Renal cortical epithelial cell (primary cell): Measurements from ENCODE around the gene SPINK8. TPM values are rescaled to one million over a fixed set of nuclear protein-coding genes. Genes with fewer than 3 reads are reported as not detected.
A peak's percentile ranks its signal among the peaks of the same experiment; 100 is the strongest.
"Not testable (repeated sequence)": the region's sequence is repeated elsewhere in the genome, so short reads cannot be mapped to it uniquely, and the experiment has no call there.

Experiments used
- DNase-seq: peaks from one replicate; pipeline ENCODE4 v3.0.0-alpha.2; 2011; ENCODE audit warnings: low read depth
- total RNA-seq: library from RNA; depleted of rRNA; stranded (reverse); fragments of >200 nt; gene quantifications from 2 replicates; pipeline ENCODE4 v1.2.3, GENCODE V29; 2014

SPINK8 gene
- total RNA-seq, 1 donor from 2014 or later = not detected

DNA sequence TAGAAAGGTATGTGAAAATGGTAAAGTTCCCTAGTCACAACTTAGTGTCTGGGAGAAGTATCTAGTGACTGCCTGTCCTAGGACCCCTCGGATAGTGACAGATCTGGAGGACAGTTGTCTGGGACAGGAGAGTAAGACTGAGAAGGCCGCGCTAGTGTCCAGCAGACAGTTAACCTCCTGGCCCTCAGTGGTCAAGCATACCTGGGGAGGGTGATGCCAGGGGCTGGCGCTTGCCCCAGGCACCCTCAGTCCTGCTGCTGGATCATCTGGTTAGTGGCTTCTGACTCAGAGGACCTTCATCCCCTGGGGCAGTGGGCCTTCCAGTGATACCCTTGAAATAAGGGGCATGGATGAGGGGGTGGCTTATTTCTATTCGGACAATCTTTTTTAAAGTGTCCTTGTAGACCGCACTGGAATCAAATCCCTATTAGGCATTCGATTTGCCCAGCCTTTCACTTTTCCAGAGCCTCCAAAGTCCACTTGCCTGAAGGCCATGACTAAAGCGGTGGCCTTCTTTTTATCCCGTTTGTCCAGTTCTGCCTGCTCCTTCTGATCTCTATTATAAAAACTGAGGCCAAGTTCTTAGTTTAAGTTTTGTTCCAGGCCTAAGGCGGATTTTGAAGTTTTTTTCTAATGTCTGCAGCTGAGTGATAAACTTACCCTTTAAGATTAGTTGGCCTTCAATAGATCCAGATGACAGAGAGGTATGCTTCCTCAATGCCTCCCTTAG is 1.6 kb downstream of the SPINK8 start:
- not testable (repeated sequence) for DNase-seq

GRCh38 chr3:48320996-48321395 is 12.5 kb downstream of the SPINK8 start:
- no peak for DNase-seq

DNA sequence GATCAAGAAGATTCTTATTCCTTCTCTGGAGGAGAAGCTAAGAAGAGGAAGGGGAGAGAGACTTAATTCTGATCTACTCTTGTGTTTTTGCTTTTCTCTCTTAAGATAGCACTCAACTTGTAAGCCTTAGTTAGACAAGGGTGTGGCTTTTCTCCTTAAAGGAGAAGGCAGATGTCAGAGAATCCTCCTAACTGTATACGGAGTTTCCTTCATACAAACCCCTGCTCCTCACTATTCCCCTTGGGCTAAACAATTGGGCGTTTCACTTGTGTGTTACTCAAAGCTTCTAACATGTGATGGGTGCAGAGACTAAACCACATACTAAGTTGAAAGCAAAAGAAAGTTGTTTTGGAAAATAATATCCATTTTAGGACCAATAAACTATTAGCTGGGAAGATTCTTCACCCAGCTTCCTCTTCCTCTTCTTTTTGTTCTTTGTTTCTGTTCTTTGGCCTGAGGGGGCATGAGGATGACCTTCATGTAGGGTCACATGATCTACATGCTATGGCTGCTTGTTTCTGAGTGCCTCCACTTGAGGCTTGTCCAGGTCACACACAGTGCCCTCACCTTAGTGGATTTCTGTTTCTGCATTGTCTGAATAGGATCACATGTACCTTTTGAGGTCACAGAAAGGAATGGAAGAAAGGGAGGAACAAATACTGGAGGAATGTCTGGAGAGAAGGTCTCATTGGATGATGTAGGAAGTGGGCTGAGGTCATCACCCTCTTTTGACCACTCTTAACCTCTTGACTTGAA is 14.6 kb downstream of the SPINK8 start:
- DNase-seq = no peak

DNA sequence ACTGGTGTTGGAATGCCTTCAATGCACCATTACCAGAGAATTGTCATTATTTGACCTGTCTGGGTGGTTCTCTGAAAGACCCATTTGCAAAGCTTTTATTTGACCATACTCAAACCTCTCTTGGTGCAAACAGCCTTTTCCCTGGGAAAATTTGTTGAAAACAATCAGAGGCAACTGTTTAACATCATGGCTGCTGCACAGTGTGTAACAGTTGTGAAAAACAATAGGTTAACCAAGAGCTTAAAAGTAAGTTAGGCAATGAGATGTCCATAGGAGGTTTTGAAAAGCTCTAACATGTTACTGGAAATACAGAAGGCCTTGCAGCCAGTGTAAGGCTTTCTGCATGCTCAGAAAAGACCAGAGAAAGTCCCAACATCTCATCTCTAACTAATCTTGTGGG is 18.9 kb downstream of the SPINK8 start:
- no peak for DNase-seq

GRCh38 chr3:48306860-48307530 is 26.5 kb downstream of the SPINK8 start:
- DNase-seq = no peak

DNA sequence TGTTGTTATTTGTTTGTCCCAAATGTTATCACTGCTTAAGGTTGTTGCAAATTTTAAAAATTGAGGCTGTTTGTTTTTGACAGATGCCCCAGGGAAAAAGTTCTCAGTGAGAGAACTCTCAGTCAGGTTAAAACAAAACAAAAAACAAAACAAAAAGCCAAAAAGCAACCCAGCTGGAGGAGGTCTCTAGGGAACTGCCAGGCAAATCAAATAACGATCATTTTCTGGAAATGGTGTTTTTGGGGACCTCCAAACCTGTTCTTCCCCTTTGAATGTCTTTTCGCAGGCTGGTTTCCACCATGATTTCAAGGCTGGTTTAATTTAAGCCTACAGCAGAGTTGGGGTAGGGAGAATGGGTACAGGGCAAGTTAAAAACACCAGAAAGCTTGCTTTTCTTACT is 27.2 kb downstream of the SPINK8 start:
- no peak for DNase-seq

GRCh38 chr3:48305396-48305795 is 28.1 kb downstream of the SPINK8 start:
- DNase-seq = peak; percentile 36

DNA sequence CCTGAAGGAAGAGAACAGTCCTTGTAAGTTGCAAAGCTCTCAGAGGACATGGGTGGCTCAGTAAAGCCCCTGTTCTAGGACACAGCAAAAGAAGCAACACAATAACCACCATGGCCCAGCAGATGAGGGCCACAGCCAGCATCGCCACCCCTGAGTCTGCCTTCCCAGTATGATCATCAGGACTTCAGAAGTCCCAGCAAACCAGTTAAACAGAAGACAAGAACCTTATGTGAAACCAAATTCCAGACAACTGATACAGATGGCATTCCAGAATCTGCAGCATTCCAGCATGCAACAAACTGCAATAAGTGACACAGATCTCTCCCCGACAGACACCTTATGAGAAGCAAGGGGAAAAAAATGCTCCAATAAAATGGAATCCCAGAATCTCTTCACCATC is 30.4 kb downstream of the SPINK8 start:
- DNase-seq = no peak

DNA sequence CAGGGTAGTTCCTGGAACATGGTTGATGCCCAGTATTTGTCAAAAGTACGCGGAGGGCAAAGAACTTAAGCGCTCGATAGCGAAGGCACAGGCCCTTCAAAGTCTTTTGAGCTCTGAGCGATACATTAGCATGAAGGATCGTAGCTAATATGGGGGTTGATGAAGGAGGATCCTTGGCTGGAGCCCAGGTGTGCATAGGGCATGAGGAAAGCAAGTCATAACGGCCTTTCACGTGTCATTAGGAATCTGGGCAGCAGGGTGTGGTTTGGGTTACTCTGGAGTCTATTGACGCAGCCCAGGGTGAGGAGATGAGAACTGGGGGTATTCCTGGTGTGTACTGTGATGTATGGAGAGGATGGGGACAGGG is 31.7 kb downstream of the SPINK8 start:
- DNase-seq = peak; percentile 42

DNA sequence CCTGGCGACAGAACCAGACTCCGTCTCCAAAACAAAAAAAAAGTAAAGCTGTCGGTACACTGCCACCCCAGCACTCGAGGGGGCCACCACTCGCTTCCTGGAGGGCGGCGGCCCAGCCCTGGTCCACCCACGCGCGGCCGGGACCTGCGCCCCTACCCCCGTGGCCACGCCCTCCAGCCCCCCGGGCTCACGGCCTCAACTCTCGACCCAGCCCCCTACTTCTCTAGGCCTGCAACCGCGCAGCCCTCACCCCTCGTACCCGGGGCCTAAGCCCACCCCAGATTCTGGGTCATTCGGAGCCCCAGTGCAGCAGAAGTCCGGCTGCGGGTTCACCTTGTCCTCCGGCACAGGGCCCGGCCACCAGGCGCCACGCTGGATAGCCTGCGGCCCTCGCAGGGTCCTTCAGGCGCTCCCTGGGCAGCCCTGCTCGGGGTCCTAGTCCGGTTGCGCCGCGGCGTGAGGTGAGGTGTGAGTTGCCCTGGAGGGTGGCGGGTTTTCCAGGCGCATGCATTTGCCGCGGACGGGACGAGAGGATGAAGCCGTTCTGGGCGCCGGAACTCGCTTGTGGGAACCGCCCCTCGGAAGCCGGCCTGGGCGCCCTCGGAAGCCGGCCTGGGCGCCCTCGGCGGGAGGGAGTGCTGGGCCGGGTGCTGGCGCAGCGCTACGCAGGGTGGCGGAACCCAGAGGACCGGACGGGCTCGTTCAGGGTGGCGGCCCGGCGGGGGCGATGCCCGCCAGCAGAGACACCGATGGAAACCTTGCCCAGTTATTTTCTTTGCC is 32.3 kb downstream of the SPINK8 start, which contains the start of gene NME6:
Gene NME6, minus strand, starts transcription at position 348 of the 780 bp plus-strand sequence.
- peak; percentile 71 for DNase-seq

GRCh38 chr3:48299746-48300712 is 33.4 kb downstream of the SPINK8 start:
- DNase-seq = no peak

DNA sequence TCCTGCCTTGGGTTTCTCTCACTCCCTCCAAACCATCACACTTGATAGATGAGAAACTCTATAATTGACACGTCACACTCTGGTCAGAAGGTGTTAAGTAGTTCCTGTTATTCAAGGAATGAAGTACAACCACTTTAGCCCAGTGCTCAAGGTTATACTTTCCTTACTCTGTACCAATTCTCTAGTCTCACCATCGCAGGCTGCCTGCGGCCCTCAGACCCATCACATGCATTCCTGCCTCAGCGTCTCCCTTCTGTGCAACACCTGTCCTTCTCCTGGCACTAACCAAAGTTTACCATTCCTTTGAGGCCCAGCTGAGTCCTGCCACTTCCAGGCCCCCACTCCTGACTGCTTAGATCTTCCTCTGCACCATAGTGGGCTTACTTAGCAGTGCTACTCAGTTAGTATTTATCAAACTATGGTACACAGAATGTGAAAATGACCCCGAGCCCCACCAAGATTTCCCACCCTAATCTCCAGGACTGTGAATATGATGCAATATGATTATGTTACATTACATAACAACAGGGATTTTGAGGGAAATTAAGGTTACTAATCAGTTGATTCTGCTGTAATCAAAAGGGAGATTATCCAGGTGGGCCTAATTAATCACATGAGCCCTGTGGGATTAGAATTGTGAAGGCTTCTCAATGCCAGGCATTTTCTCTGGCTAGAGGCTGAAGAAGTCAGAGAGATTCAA is 36.2 kb downstream of the SPINK8 start:
- DNase-seq = no peak

- no peak for DNase-seq
Observed at GRCh38 chr3:48296699-48297098, 36.8 kb downstream of the SPINK8 start.

- DNase-seq = no peak
Observed at GRCh38 chr3:48294611-48295263, 38.7 kb downstream of the SPINK8 start.

- DNase-seq = no peak
Observed at GRCh38 chr3:48289659-48290058, 43.8 kb downstream of the SPINK8 start.

GRCh38 chr3:48287034-48287433 is 46.4 kb downstream of the SPINK8 start:
- DNase-seq = no peak

DNA sequence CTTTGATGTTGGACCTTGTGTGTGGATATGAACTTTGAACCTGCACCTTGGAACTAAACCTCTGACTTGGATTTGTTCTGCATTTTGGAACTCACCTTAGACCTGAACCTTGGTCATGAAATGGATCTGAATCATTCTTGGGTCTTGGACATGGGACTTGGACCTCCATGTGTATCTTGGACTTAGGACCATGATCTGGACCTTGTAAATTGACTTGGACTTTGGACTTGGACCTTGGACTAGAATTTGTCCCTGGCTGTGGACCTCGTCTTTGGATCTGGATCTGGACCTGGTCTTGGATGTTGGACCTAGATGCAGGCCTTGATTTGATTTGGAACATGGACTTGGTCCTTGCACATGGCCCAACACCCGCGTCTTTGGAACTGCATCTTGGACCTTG is 47.2 kb downstream of the SPINK8 start:
- DNase-seq = no peak

DNA sequence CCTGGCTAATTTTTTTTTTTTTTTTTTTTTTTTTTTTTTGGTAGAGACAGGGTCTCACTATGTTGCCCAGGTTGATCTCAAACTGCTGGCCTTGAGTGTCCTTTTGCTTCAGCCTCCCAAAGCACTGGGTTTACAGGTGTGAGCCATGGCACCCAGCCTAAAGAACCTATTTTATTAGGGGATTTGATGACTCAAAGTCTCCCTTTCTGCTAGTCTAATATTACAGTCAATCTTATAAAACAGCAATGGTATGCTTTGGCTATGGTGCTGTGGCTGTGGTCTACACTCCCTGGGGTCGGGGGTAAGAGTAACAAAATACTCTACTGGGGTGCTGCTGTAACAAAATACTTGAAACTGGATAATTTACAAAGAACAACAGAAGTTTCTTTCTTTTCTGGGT is 47.8 kb downstream of the SPINK8 start:
- no peak for DNase-seq

- DNase-seq = no peak
Observed at GRCh38 chr3:48285132-48285531, 48.3 kb downstream of the SPINK8 start.

DNA sequence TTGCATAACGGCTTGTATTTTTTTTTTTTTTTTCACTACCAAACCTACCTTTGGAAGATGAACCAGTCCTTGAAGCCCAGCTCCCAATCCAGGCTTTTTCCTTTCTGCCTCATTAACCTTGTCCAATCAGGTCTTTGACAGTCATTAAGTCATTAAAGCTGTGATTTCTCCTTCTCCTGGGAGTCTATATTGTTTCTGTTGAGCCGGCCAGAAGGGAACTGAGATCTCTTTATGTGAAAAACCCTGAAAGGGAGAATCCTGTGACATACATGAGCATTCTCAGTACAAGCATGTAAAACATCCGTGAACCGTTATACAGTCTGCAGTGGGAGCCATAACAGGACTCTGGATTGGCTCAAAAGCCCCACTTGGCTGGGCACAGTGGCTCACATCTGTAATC is 52.6 kb downstream of the SPINK8 start:
- DNase-seq = peak; percentile 19
